Measurements from ENCODE around the gene KIAA1217.
A peak's percentile ranks its signal among the peaks of the same experiment; 100 is the strongest.
"Not testable (repeated sequence)": the region's sequence is repeated elsewhere in the genome, so short reads cannot be mapped to it uniquely, and the experiment has no call there.

Gene KIAA1217

GRCh38 chr10:24334279-24334939 lies 125.5 kb downstream of the KIAA1217 start:
- DNase-seq (ENCODE audit: low read depth, low spot score): no peak

GRCh38 chr10:24337723-24338122 lies 128.8 kb downstream of the KIAA1217 start:
- not testable (repeated sequence) for DNase-seq (ENCODE audit: low read depth, low spot score)

GRCh38 chr10:24339387-24339786 lies 130.4 kb downstream of the KIAA1217 start:
- DNase-seq (ENCODE audit: low read depth, low spot score): no peak

- no peak for DNase-seq (ENCODE audit: low read depth, low spot score)
Measured at GRCh38 chr10:24340446-24340845, 131.5 kb downstream of the KIAA1217 start.

- DNase-seq (ENCODE audit: low read depth, low spot score): no peak
Measured at GRCh38 chr10:24340883-24341282, 131.9 kb downstream of the KIAA1217 start.

- no peak for DNase-seq (ENCODE audit: low read depth, low spot score)
Measured at GRCh38 chr10:24341371-24341770, 132.4 kb downstream of the KIAA1217 start.

- DNase-seq (ENCODE audit: low read depth, low spot score): no peak
Measured at GRCh38 chr10:24341897-24342296, 133.0 kb downstream of the KIAA1217 start.

GRCh38 chr10:24343686-24344085 lies 134.7 kb downstream of the KIAA1217 start:
- no peak for DNase-seq (ENCODE audit: low read depth, low spot score)

GRCh38 chr10:24344279-24344678 lies 135.3 kb downstream of the KIAA1217 start:
- no peak for DNase-seq (ENCODE audit: low read depth, low spot score)

- DNase-seq (ENCODE audit: low read depth, low spot score): no peak
Measured at GRCh38 chr10:24344695-24345463, 135.9 kb downstream of the KIAA1217 start.

- no peak for DNase-seq (ENCODE audit: low read depth, low spot score)
Measured at GRCh38 chr10:24346877-24347519, 138.1 kb downstream of the KIAA1217 start.

- peak; percentile 37 for DNase-seq (ENCODE audit: low read depth, low spot score)
Measured at GRCh38 chr10:24349379-24350001, 140.6 kb downstream of the KIAA1217 start.

GRCh38 chr10:24350070-24350921 lies 141.4 kb downstream of the KIAA1217 start:
- DNase-seq (ENCODE audit: low read depth, low spot score): no peak

GRCh38 chr10:24350922-24351225 lies 141.9 kb downstream of the KIAA1217 start:
- DNase-seq (ENCODE audit: low read depth, low spot score): not testable (repeated sequence)

- DNase-seq (ENCODE audit: low read depth, low spot score): no peak
Measured at GRCh38 chr10:24351961-24352360, 143.0 kb downstream of the KIAA1217 start.

GRCh38 chr10:24352399-24352798 lies 143.5 kb downstream of the KIAA1217 start:
- DNase-seq (ENCODE audit: low read depth, low spot score): no peak

GRCh38 chr10:24353319-24353718 lies 144.4 kb downstream of the KIAA1217 start:
- no peak for DNase-seq (ENCODE audit: low read depth, low spot score)

GRCh38 chr10:24355056-24355688 lies 146.2 kb downstream of the KIAA1217 start:
- no peak for DNase-seq (ENCODE audit: low read depth, low spot score)

- peak; percentile 10 for DNase-seq (ENCODE audit: low read depth, low spot score)
Measured at GRCh38 chr10:24357344-24358004, 148.5 kb downstream of the KIAA1217 start.

- no peak for DNase-seq (ENCODE audit: low read depth, low spot score)
Measured at GRCh38 chr10:24358022-24358421, 149.1 kb downstream of the KIAA1217 start.

All from ELF-1 (cell line).